HG03045 (cell line): ENCODE data around the gene LTBP4.

Experiments
- ATAC-seq: cut with Tn5 transposase; IDR thresholded peaks from one replicate; pipeline ENCODE4 v1.9.1; 2021; ENCODE audit warnings: mild to moderate bottlenecking, moderate library complexity; ENCODE audit not compliant: unreplicated experiment

LTBP4 gene

DNA sequence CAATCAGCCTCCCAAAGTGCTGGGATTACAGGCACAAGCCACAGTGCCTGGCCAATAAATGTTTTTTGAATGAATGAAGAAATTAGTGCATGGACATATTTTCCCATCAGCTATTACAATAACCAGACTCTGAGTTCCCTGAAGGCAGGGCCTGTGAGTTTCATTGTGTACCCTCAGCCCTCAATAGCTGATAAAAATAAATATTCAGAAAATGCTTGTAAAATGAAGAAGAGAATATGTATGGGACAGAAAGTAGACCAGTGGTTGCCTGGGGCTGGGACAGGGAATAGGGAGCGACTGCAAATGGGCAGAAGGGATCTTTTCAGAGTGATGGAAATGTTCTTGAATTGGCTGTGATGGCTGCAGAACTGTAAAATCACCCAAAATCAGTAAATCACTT, 60.4 kb downstream of the LTBP4 start:
- no peak for ATAC-seq

DNA sequence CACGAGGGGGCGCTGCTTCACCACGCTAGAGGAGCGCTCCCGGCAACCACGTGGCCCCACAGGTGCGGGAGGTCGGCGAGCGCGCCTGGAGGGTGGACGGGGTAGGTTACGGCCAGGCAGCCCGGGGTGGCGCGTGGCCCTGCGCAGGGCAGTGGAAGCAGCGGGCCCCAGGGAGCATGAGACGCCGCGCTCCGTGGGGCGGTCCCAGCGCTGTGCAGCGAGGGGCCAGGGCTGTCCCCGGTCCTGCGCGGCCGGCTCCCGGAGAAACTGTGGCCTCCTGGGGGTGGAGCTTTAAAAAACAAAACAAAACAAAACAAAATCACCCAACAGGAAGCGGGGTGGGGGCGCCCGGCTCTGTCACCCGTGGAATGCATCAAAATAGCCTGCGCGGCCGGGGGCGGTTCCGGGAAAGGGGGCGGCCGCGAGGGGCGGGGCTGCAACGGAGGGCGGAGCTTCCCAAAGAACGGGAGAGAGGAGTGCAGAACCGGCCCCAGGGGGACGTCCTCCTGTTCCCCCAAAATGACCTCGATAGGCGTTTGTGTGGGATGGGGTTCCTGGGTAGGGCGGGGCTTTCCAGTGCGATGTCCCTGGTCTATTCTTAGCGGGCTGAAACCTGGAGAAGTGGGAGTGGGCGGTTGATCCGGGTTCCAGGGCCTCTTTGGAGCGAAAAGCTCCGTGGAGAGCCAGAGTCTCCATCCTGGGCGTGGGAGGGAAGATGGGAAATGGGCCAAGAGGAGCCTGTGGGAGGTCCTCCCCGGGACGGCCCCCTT, 61.9 kb downstream of the LTBP4 start:
- peak; percentile 80 for ATAC-seq

DNA sequence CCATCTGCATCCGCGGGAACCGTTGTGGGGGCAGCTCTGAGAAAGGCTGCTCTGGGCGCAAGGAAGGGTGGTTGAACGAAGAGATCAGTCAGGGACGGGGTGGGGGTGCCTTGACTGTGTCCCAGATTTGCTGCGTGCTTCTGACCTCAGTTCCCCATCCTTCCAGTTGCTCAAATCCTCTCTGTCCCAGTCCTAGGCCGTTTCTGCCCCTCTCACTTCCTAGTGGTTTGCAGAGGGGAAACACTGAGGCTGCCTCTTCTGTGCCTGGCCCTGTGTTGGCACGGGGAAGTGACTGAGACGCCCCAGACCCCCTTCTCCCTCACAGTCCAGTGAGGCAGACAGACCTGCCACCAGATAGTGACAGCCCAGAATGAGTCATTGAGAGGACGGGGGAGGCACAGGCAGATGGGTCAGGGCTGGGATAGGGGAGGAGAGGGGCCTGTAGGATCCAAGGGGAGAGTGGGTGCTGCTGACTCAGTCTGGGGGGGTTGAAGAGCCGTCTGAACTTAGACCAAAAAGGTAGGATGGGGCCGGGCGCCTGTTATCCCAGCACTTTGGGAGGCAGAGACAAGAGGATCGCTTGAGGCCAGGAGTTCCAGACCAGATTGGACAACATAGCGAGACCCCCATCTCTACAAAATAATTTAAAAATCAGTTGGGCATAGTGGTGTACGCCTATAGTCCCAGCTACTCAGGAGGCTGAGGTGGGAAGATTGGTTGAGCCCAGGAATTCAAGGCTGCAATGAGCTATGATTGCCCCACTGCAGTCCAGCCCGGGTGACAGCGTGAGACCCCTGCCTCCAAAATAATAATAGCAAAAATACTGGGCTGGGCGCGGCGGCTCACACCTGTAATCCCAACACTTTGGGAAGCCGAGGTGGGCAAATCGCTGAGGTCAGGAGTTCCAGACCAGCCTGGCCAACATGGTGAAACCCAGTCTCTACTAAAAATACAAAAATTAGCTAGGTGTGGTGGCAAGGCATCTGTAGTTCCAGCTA, 62.8 kb downstream of the LTBP4 start:
- peak; percentile 12 for ATAC-seq

DNA sequence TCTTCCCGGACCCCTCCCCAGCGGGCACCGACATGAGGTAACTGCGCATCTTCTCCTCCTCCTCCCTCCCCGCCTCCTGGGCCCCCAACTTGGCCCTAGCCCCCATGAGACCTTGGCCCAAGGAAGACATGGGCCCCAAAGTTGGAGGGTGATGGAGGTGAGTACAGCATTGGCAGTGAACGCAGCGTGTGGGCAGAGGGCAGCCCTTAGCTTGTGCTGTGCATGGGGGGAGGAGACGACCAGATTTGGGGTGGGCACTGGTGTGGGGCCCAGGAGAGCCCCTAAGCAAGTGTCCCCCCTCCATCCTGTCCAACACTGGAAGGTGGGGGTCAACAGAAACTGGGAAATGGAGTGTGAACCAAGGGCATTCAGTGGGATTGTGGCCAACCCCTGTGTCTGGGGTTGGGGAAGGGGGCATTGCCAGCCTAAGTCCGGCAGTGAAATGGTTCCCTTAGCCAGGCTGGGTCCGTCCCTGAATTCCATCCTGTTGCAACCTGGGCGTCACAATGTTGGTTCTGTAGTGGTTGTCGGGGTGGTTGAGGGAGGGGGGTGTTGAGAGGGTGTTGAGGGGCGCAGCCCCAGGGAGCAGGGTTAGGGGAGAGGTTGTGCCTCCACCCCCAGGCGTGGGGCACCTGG, 65.8 kb downstream of the LTBP4 start:
- ATAC-seq, result no peak

DNA sequence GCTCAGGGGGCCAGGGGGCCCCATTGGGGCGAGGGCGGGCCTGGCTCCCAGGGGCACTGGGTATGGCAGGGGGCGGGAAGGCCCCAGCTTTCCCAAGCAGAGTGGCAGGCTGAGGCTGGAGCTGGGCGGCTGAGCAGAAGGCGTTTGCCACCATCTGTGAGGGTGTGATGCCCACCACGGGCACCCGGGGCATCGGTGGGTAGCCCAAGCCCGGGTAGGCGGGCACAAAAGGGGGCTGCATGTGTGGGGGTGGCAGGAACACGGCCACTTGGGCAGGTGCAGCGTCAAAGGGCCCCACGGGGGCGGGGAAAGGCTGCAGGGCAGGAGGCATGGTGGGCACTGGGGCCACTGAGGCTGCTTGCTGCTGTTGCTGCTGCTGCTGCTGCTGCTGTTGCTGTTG, 66.4 kb downstream of the LTBP4 start:
- ATAC-seq, result no peak

DNA sequence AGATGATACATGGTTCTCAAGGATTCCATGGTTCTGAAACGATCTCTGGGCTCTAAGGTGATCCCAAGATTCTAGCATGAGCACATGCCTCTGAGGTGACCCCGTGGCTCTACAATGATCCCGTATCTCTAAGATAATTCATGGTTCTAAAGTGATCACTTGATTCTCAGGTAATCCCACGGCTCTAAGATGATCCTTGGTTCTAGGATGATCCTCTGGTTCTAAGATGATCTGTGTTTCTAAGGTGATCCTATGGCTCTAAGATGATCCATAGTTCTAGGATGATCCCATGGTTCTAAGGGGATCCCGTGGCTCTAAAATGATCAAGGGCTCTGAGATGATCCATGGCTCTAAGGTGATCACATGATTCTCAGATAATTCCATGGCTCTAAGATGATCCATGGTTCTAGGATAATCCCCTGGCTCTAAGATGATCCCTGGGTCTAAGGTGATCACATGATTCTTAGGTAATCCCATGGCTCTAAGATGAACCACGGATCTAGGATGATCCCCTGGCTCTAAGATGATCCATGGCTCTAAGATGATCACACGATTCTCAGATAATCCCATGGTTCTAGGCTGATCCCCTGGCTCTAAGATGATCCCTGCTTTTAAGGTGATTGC, 67.9 kb downstream of the LTBP4 start:
- ATAC-seq, result no peak

DNA sequence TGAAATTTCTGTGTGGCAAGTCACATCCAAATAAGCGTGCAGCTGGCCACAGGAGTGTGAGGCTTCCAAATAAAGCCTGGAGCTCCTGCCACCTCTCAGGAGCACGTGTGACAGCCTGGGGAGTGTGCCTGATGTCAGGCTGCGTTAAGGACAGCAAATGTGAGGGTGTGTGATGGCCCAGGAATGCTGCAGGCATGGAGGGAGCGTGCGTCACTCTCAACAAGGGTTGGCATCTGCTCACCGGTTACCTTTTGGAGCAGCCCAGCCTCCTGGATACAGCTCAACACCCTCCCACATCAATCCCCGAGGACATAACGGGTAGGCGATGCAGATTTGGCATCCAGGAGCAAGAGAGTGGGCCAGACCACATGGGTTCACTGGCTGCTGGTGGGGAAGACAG, 70.2 kb downstream of the LTBP4 start:
- no peak for ATAC-seq

DNA sequence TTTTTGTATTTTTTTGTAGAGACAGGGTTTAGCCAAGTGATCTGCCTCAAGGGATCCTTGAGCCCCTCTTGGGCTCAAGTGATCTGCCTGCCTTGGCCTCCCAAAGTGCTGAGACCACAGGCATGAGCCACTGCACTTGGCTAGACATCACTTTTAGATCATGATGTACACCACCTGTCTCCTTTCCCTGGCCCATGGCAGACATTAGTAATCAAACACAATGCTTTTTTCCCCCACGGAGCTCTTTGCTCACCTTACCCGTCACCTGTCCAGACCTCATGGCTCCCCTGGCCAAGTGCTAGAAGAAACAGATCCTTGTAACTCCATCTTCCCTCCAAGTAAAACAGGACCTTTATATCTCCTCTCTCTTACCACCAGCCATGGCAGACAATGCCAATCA, 70.9 kb downstream of the LTBP4 start:
- ATAC-seq, result no peak

DNA sequence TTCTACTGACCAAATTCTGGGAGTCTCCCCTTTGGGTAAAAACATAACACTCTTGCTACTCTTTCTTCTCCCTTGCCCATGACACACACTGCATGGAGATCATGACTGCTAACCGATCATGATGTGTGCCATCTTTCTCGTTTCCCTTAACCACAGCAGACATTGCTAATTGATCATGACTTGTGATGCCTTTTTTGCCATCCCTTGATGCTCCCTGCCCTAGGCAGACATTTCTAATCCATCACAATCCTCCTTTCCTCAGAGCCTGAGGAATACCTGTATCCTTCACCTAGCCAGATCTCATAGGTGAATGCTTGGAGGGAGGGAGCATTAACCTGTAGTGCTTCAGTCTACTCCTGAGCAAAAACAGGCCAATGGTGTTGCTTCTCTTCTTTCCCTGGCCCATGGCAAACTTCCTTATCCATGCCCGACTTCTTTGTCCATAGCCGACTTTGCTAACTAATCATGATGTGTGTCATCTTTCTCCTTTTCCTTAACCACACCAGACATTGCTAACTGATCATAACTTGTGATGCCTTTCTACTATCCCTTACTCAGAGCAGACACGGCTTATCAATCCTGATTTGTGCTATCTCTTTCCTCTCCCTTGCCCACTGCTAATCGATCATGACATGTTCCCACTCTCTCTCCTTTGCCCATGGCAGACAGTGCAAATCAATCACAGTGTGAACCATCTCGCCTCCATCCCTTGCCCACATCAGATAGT, 71.6 kb downstream of the LTBP4 start:
- ATAC-seq, result no peak

DNA sequence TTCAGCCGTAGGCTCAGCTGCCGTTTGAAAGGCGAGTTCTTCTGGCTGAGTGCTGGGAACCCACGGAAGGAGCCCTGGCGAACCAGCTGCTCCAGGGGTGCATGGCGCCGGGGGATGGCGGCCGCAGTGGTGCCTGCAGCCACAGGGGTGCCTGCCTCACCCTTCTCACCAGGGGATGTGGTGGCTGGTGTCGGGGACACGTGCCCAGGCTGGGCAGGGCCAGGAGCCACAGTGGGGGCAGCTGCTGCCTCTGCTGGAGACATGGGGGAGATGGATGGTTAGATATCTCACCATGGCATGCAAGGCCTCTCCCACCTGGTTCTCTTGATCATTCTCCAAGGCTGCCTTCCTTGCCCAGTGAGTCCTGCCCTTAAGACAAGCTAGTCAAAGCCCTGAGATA, 72.2 kb downstream of the LTBP4 start:
- no peak for ATAC-seq

DNA sequence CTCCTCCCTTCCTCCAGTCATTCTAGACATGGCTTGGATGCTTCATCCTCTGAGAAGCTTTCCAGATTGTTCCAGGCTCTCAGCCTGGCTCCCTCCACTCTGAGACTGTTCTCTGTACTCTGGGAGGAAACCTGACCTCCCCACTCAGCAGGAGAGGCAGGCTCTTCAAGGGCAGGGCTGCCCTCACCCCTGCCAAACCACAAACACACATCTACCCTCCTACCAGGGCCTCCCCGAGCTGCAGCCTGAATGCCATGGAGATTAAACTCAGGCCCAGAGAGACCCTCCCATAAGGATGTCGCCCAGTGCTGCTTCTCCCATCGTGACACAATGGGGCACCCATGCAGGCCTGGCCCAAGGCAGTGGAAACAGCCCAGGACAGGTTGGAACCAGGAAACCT, 73.1 kb downstream of the LTBP4 start:
- no peak for ATAC-seq

DNA sequence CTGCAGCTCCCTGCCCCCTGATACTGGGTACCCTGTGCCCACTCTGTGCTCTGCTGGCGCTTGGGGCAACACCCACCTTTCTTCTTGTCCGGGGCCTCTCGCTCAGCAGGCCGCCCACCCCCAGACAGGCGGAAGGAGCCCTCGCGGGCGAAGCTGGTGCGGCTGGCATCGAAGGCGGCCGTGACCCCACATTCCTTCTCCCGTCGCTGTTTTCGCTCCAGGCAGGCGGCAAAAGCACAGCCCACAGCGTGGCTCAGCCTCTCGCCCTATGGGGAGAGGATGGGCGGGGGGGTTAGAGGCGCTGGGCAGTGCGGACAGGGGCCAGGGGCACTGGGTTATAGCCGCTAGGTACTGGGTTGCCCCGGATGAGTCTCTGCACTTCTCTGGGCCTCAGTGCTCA, 76.0 kb downstream of the LTBP4 start:
- ATAC-seq, result no peak
